Measurements from ENCODE around the gene CPNE5.

The CPNE5 gene

GRCh38 chr6:36786055-36786675, 53.1 kb downstream of the CPNE5 start:
- Histone ChIP-seq H3K79me2 (ENCODE audit: low read length) (no peaks in the 10 kb centered on the region), H2AFZ (ENCODE audit: low read depth, low read length) (no peak overlapping the region), H3K27ac (ENCODE audit: low read length) (no peak overlapping the region), H3K9me3 (ENCODE audit: insufficient read depth, low read length) (no peaks in the 10 kb centered on the region), H3K4me3 (ENCODE audit: low read length) (no peak overlapping the region), H3K4me2 (ENCODE audit: low read length) (no peak overlapping the region), H4K20me1 (ENCODE audit: insufficient read depth, low read length) (no peaks in the 10 kb centered on the region), H3K36me3 (replicated peaks; ENCODE audit: low read depth, low read length) (no peaks in the 10 kb centered on the region), H3K9ac (ENCODE audit: low read length) (no peak overlapping the region), H3K27me3 (ENCODE audit: low read depth, low read length) (peaks cover 45% of the 10 kb centered on the region), H3K4me1 (ENCODE audit: low read length) (peaks cover 12% of the 10 kb centered on the region)
- TF ChIP-seq EZH2phosphoT487 (IDR thresholded peaks at IDR 0.05; ENCODE audit: low read depth): no peak
- no peak for TF ChIP-seq CTCF (IDR thresholded peaks at IDR 0.05; ENCODE audit: low read depth, low read length)

GRCh38 chr6:36784376-36784636, 54.9 kb downstream of the CPNE5 start:
- Histone ChIP-seq H3K36me3 (replicated peaks; ENCODE audit: low read depth, low read length) (no peaks in the 10 kb centered on the region), H3K27me3 (ENCODE audit: low read depth, low read length) (peaks cover 32% of the 10 kb centered on the region), H3K4me1 (ENCODE audit: low read length) (peaks cover 23% of the 10 kb centered on the region), H2AFZ (ENCODE audit: low read depth, low read length) (no peak overlapping the region), H3K4me3 (ENCODE audit: low read length) (no peak overlapping the region), H3K27ac (ENCODE audit: low read length) (no peak overlapping the region), H4K20me1 (ENCODE audit: insufficient read depth, low read length) (no peaks in the 10 kb centered on the region), H3K9me3 (ENCODE audit: insufficient read depth, low read length) (no peaks in the 10 kb centered on the region), H3K4me2 (ENCODE audit: low read length) (no peak overlapping the region), H3K9ac (ENCODE audit: low read length) (no peak overlapping the region), H3K79me2 (ENCODE audit: low read length) (no peaks in the 10 kb centered on the region)
- no peak for TF ChIP-seq CTCF (IDR thresholded peaks at IDR 0.05; ENCODE audit: low read depth, low read length)
- TF ChIP-seq EZH2phosphoT487 (IDR thresholded peaks at IDR 0.05; ENCODE audit: low read depth): no peak

DNA sequence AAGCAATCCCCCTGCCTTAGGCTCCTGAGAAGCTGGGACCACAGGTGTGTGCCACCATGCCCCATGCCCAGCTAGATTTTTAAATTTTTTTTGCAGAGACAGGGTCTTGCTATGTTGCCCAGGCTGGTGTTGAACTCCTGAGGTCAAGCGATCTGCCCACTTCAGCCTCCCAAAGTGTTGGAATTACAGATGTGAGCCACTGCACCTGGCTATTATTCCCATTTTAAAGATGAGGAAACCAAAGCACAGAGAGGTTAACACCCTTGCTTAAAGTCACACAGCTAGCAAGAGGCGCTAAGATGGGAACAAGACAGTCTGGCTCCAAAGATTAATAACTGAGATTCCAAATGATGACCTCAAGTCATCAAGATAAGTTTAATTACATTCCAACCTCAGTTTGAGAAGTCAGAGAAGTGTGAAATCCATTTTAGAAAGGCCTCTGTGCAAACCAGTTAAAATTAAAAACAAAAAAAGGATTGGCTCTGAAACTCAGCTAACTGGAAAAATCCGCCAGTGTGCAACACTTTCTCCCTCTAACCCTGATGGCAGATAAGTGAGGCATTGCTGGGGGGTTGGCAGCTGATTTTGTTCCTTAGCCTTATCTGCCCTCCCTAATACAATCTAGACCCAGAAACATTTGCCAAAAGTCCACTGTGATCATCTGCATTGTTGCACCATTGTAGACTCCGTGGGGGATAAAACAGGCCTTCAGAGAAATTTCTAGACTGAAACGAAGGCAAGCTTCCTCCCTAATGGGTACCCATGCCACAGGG, 55.5 kb downstream of the CPNE5 start:
- Histone ChIP-seq H4K20me1 (ENCODE audit: insufficient read depth, low read length) (no peaks in the 10 kb centered on the region), H3K27ac (ENCODE audit: low read length) (no peak overlapping the region), H2AFZ (ENCODE audit: low read depth, low read length) (no peak overlapping the region), H3K4me3 (ENCODE audit: low read length) (no peak overlapping the region), H3K36me3 (replicated peaks; ENCODE audit: low read depth, low read length) (no peaks in the 10 kb centered on the region), H3K4me1 (ENCODE audit: low read length) (peaks cover 23% of the 10 kb centered on the region), H3K27me3 (ENCODE audit: low read depth, low read length) (peaks cover 31% of the 10 kb centered on the region), H3K9ac (ENCODE audit: low read length) (no peak overlapping the region), H3K79me2 (ENCODE audit: low read length) (no peaks in the 10 kb centered on the region), H3K4me2 (ENCODE audit: low read length) (no peak overlapping the region), H3K9me3 (ENCODE audit: insufficient read depth, low read length) (no peaks in the 10 kb centered on the region)
- no peak for TF ChIP-seq CTCF (IDR thresholded peaks at IDR 0.05; ENCODE audit: low read depth, low read length)
- TF ChIP-seq EZH2phosphoT487 (IDR thresholded peaks at IDR 0.05; ENCODE audit: low read depth): no peak

- H3K4me3 ChIP-seq (ENCODE audit: low read length): no peak overlapping the region
- no peaks in the 10 kb centered on the region for H4K20me1 ChIP-seq (ENCODE audit: insufficient read depth, low read length)
- no peaks in the 10 kb centered on the region for H3K79me2 ChIP-seq (ENCODE audit: low read length)
- peaks cover 35% of the 10 kb centered on the region for H3K27me3 ChIP-seq (ENCODE audit: low read depth, low read length)
- H3K27ac ChIP-seq (ENCODE audit: low read length): no peak overlapping the region
- no peaks in the 10 kb centered on the region for H3K36me3 ChIP-seq (replicated peaks; ENCODE audit: low read depth, low read length)
- H2AFZ ChIP-seq (ENCODE audit: low read depth, low read length): no peak overlapping the region
- peak overlapping the region; percentile 34; the same call in 1 of the 2 replicates for H3K4me2 ChIP-seq (ENCODE audit: low read length)
- H3K4me1 ChIP-seq (ENCODE audit: low read length): peaks cover 23% of the 10 kb centered on the region
- TF ChIP-seq EZH2phosphoT487 (IDR thresholded peaks at IDR 0.05; ENCODE audit: low read depth) (no peak), CTCF (IDR thresholded peaks at IDR 0.05; ENCODE audit: low read depth, low read length) (no peak)
- no peak overlapping the region for H3K9ac ChIP-seq (ENCODE audit: low read length)
- H3K9me3 ChIP-seq (ENCODE audit: insufficient read depth, low read length): no peaks in the 10 kb centered on the region
Measured at GRCh38 chr6:36781669-36782068, 57.6 kb downstream of the CPNE5 start.

Measured in OCI-LY3 (cell line).